NCI-H1436 (cell line): ENCODE results near the gene THSD4.
"Not testable (repeated sequence)": the region's sequence is repeated elsewhere in the genome, so short reads cannot be mapped to it uniquely, and the experiment has no call there.

Source experiments
- DNase-seq: peaks from one replicate; lab custom pipeline; 2025; lab: John Stamatoyannopoulos, UW

The THSD4 gene

GRCh38 chr15:71149646-71150557 is 34.6 kb downstream of the THSD4 start:
- no peak for DNase-seq

- DNase-seq: no peak
These were observed 35.8 kb downstream of the THSD4 start for GRCh38 chr15:71151081-71151480.

- no peak for DNase-seq
These were observed 37.3 kb downstream of the THSD4 start for GRCh38 chr15:71152542-71152941.

GRCh38 chr15:71153823-71154524 is 38.7 kb downstream of the THSD4 start:
- DNase-seq: no peak

GRCh38 chr15:71154607-71155200 is 39.4 kb downstream of the THSD4 start:
- DNase-seq: no peak

- DNase-seq: no peak
These were observed 40.3 kb downstream of the THSD4 start for GRCh38 chr15:71155534-71155933.

- DNase-seq: no peak
These were observed 45.7 kb downstream of the THSD4 start for GRCh38 chr15:71160976-71161375.

GRCh38 chr15:71162309-71162708 is 47.0 kb downstream of the THSD4 start:
- no peak for DNase-seq

GRCh38 chr15:71164606-71165005 is 49.3 kb downstream of the THSD4 start:
- DNase-seq: not testable (repeated sequence)

GRCh38 chr15:71167445-71168165 is 52.3 kb downstream of the THSD4 start:
- DNase-seq: no peak

GRCh38 chr15:71168166-71168834 is 53.0 kb downstream of the THSD4 start:
- DNase-seq: no peak

- no peak for DNase-seq
These were observed 54.9 kb downstream of the THSD4 start for GRCh38 chr15:71170163-71170562.

- DNase-seq: no peak
These were observed 55.9 kb downstream of the THSD4 start for GRCh38 chr15:71171195-71171594.

- not testable (repeated sequence) for DNase-seq
These were observed 59.1 kb downstream of the THSD4 start for GRCh38 chr15:71174360-71174759.

- no peak for DNase-seq
These were observed 65.9 kb downstream of the THSD4 start for GRCh38 chr15:71180986-71181853.

GRCh38 chr15:71182522-71182921 is 67.3 kb downstream of the THSD4 start:
- no peak for DNase-seq

GRCh38 chr15:71183063-71183462 is 67.8 kb downstream of the THSD4 start:
- no peak for DNase-seq

GRCh38 chr15:71185706-71186105 is 70.4 kb downstream of the THSD4 start:
- DNase-seq: no peak

- DNase-seq: no peak
These were observed 71.0 kb downstream of the THSD4 start for GRCh38 chr15:71186267-71186666.

GRCh38 chr15:71187078-71187477 is 71.8 kb downstream of the THSD4 start:
- no peak for DNase-seq

GRCh38 chr15:71187526-71187925 is 72.3 kb downstream of the THSD4 start:
- no peak for DNase-seq
